ENCODE results near the gene PRKCH. TPM values are rescaled to one million over a fixed set of nuclear protein-coding genes. Genes with fewer than 3 reads are reported as not detected.
A peak's percentile ranks its signal among the peaks of the same experiment; 100 is the strongest.

The PRKCH gene
- total RNA-seq, 1 donor from 2014 or later, result 8.1 TPM

DNA sequence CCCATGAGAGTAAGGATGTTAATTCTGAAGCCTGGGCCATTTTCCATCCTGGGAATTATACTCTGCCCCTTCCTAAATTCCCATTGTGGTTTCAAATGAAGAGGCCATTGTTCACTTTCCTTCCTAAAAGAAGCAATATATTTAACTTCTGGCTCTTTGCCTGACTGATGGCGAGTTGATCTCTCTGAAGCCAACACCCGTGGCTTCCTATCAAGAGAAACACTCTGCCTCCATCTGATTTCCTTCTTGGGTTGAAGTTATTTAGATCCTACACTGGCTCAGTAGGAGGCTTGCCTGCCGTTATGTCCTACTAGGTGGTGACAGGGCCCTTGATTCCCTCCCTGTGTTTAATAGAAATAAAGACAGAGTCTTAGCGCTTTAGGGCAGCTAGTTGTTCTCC is 97.4 kb downstream of the PRKCH start:
- peak; percentile 23 for DNase-seq (ENCODE audit: low read depth)

DNA sequence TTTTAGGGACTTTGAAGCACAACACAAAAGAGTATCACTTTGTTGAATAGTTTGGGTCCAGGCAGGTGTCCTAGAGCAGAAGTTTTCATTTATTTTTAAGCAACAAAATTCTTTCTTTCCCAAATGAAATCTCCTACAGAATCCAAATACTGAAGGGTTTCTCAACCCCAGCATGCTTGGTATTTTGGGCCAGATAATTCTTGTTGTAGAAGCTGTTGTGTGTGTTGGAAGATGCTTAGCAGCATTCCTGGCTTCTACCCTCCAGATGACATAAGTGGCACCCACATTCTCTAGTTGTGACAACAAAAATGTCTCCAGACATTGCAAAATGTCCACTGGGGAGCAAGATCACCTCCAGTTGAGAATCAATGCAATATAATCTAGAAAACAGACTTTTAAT is 97.8 kb downstream of the PRKCH start:
- no peak for DNase-seq (ENCODE audit: low read depth)

DNA sequence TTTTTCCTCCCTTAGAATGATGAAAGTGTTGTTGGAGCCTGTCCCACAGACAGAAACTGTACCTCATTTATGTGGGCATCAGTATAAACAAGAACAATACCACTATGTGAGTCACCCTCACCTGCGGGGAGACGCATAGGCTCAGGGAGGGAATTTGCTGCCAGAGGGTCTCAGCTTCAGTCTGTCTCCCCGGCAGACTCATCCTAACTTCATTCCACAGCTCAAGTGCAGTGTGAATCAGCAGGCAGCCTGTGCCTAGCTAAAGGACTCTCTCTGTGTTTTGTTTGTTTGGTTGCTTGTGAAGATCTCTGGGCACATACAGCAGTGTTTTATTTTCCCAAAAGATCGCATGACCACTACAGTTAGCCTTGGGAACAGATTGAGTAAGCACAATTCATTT is 98.9 kb downstream of the PRKCH start:
- peak; percentile 17 for DNase-seq (ENCODE audit: low read depth)

DNA sequence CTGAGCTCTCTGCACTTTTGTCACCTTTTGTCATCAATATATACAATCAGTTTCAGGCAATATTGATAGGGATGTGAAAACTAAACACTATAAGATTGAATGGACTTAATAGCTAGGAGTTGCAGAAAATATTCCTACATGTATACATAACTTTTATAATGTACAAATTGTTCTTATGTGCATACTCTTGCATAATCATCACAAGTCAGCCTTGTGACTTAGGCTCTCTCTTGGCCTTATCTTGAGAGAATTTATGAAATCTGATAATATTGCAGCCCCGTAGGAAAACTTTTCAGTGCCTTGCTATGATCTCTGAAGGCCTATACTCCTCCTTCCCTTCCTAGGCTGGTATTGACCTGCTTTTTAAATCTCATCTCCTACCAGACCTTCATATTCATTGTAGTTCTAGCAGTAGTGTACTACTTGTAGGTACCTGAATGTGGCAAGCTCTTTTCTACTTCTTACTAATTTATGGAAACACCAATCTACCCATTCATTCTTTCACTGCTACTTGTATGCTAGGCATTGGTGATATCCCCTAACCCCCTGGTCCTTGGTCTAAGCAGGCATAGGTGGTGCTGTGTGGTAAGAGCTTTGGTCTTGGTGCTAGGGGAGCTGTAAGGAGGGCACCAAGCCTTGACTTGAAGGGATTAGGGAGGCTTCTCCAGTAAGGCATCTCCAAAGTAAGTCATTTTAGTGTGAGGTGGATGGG is 100.0 kb downstream of the PRKCH start:
- no peak for DNase-seq (ENCODE audit: low read depth)

DNA sequence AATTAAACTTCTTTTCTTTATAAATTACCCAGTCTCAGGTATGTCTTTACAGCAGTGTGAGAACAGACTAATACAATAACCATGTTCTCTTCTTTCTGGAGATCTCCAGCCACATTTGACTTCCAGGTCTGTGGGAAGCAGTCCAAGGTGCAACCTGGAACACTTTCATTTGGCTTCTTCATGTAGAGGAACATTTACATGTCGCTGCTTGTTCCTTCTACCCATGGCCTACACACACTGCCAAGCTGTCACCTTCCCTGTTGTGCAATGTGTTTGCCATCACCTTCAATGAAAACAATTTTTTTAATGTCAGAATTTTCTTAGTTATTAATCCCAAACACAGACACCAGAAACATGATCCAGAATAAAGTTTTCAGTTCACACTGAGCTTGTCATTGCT is 104.7 kb downstream of the PRKCH start:
- no peak for DNase-seq (ENCODE audit: low read depth)

DNA sequence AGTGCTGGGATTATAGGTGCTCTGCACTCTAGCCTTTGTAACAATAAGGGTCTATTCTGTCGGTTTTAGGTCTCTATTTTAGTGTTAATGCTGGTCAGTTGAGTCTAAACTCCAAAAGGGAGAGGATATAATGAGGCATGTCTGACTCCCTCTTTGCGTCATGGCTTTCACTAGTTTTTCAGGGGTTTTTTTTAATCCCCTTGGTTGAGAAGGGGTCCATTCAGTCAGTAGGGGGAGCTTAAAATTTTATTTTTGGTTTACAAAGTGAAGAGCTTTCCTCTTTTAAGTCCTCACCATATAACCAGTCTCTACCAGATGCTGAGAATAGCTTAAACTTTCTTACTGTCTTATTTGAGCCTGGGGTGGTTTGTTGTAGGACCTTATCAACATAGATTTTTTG is 106.9 kb downstream of the PRKCH start:
- DNase-seq (ENCODE audit: low read depth), result no peak

DNA sequence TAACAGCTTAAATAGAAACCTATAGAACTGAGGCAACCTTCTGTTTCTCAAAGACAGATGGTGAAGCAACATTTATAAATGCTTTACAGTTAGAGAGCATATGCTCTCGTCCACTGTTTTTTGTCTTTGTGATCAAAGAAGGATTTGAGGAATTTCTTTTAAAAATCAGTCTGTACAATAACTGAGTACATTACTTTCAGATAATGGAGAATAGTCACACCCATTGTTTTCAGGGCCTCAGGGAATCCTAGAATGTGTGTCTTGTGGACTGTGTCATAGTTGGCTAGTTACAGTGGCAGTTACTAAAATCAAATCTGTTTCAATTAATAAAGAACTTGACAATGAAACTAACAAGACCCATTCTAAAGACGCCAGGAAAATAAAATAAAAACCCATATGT is 107.9 kb downstream of the PRKCH start:
- DNase-seq (ENCODE audit: low read depth), result no peak

DNA sequence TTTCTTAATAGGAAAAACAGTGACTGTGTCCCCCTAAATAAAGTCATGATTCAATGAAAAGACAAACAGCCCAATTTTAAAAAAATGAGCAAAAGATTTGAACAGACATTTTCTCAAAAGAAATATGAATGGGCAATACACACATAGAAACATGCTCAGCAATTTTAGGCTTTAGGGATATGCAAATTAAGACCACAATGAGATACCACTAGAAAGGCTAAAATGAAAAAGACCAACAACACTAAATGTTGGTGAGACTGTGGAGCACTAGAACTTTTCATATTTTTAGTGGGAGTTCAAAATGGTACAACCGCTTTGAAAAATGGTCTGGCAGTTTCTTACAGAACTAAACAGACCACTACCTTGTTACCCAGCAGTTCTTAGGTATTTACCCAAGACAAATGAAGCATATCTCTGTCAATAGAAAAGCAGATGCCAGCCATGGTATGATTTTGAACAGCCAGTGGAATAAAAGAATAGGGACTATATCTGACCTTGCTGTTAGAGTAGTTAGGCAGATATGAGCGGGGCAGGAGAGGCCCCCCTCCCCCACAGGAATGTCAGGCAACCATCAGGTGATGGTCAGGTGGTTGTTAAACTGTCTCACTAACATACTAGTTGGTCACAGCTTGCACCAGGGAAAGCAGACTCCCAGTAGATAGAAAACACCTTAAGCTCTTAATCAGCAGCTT is 108.8 kb downstream of the PRKCH start:
- no peak for DNase-seq (ENCODE audit: low read depth)

DNA sequence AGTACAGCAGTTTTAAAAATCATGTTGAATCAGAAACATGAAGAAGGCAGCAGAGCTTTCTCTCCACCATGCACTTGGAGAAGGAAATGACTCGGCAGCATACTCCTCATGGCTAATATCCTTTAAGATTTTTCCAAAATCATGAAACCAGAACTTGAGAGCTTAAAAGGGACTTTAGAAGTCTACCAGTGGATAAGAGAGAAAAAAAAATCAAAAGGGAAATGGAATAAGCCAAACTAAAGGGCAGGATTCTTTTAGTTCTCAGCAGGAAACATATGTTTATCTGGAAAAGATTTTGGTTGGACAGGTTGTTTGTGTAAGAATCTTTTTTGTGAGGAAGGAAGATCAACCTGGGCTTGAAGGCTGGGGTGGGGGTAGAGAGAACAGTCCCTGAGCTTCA is 111.8 kb downstream of the PRKCH start:
- no peak for DNase-seq (ENCODE audit: low read depth)

DNA sequence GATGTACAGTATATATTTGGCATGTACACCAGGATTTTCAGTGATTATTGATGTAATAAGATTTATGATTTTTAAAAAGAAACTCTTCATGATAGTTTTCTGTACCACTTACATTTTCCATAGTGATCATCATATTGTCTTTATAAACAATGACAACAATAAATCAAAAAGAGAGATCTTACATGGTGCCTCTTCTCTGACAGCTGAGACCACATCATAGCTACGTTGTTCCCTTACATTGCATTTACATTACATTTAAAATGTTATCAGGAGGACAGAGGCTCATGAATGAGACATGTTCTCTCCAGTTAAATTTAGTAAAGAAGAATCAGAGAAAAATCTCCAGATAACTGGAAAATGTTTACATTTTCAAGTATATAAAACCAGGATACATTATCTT is 112.4 kb downstream of the PRKCH start:
- no peak for DNase-seq (ENCODE audit: low read depth)

DNA sequence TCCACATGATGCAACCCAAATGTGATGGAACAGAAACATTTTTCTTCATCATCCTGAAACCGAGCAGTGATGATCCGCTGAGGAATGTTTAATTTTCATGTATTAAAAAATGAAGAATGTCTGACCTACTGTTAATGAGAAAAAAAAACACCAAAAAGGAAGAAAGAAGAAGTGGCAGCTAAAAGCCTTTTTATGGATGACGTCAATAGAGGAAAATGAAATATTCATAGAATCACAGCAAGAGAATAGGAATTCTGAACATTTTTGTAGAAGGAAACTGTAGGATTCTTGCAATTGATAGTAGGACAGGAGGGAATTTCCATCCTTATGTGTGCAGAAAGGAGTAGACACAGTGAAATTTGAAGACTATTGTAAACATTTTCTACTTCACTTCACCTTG is 112.9 kb downstream of the PRKCH start:
- DNase-seq (ENCODE audit: low read depth), result no peak

DNA sequence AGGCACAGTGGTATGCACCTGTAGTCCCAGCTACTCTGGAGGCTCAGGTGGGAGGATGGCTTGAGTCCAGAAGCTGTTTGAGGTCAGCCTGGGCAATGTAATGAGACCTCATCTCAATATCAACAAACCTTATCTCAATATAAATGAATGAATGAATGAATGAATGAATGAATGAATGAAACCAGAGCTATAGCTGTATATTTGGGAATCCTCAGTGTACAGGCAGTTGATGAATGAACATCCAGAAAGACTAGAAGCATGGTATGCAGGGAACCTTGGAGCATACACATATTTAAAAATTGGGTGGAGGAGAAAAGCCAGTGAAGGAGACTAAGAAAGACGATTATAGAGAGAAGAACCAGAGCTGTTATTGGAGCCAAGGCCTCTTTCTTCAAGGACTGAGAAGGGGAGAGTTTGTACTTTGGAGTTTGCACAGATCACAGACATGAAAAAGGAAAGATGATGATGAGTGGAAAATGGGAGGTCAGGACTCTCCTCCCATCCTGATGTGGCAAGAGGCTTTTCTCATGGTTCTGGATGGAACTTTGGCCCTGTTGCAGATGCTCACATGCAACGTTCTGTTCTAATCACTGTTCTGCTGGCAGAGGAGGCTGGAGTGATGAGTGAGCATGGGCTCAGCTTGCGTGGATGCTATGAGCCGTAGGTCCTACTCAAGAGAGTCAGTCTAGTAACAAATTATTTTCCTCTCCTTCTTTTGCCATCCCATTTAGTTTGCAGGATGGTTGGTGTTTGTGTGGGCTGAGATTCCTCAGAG is 114.4 kb downstream of the PRKCH start:
- DNase-seq (ENCODE audit: low read depth), result no peak

DNA sequence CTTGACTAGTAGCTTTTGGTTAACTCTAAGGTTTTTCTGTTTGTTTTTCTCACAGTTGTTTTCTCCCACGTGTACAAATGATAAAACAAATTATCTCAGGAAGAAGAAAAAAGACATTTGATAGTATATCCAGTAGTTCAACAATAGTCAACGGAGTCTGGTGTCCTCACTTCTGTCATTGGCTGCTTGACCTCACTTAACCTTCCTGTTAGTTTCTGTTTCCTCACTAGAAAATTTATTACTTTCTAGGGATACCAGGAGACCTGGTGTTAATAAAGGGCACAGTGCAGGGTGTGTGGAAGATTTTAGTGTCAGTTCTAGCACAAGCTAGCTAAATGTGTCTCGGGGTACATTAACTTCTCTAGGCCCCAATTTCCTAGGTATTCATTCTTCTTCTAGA is 116.0 kb downstream of the PRKCH start:
- DNase-seq (ENCODE audit: low read depth), result no peak

DNA sequence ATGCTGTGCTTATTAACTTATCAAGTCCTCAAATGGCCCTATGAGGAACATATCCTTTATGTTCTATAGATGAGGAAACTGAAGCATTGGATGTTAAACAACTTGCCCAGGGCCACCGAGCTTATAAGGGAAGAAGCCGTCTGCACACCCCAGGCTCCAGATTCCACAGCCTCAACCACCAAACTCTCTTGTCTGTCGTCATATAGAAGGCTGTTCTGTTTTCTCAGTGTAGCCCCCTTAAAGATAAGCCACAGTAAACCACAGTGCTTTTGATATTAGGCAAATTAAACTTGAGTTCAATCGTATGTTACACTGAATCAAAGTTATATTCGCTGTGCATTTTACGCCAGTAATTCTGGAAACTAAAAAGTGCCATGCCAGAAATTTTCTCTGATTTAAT is 116.7 kb downstream of the PRKCH start:
- no peak for DNase-seq (ENCODE audit: low read depth)

DNA sequence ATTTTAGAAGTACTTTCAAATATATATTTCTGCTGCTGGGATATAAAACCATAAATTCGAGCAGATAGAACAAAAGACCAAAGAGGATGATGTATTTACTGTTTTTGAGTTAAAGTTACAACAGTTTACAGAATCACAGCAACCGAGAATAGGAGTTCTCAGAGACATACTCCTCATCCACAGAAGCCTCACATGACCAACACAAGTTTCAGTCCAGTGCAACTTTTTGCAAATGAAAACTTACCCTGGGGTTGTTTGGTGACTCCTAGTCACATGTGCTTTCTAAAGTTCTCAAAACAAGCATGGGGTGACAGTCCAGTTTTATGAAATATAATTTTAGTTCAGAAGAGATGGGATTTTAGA is 117.1 kb downstream of the PRKCH start:
- DNase-seq (ENCODE audit: low read depth), result no peak

DNA sequence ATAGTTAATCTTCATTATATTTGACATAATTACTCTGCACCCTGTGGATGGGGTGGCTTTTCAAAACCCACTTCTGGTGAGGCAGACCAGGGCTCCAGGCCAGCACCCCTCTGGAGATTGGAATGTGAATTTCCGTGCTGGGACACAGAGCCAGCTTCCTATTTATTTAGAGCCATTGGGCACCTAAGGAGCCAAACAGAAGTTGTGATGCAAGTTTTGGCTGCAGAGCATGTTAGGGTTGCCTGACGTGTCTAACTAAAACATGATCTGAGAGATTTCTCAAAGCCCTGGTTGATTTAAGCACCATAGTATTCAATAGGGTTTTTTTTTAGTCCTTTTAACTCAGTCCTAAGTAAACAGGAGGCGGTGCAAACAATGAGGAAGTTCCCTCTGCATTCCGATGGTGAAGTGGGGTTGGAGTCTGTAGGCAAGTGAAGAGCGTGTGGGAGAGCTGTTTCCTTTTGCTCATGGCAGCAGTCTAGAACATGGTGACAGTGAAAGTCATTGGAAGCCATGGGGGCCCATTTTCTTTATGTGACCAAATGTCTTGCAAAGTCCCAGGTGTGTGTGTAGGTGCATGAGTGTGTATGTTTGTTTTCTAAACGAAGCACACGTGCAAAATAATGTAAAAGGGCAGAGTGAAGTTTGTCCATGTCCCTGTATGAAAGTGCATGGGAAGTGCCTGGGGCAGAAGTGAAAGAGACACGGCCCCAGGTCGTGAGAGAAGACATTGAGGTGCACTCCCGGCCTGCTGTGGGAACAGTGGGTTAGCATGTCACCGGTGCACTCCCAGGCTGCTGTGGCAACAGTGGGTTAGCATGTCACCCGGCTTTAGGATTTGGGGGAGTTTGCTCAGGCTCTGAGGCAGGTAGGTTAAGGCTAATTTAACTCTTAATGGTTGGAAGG is 117.7 kb downstream of the PRKCH start:
- peak; percentile 28 for DNase-seq (ENCODE audit: low read depth)

DNA sequence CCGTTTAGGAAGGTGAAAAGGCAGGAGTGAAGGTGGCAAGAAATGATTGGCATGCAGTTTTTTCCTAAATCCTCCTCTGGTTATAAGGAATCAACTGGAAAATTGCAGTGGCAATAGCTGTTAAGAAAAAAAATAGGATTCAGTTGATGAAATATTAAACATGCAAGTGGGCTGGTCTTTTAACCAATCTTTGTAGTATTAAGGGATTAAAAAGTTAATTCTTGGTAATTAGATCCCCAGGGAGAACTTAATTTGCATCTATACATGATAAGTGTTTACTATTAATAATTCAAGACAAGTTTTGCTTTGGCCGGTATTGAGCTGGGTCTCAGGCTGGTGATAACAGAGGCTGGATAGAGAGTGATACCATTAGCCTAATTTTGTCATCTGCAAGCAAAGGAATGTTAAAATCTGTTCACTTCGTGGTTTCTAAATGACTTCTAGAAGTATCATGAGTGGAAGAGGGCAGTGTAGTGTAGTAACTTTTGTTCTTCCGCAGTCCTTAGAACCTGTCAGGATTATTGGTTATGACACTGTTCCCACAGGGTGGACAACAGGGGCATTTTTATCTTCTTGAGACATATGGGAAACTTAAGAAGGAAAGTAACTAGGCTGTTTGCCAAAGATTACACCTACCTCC is 118.5 kb downstream of the PRKCH start:
- DNase-seq (ENCODE audit: low read depth), result no peak

DNA sequence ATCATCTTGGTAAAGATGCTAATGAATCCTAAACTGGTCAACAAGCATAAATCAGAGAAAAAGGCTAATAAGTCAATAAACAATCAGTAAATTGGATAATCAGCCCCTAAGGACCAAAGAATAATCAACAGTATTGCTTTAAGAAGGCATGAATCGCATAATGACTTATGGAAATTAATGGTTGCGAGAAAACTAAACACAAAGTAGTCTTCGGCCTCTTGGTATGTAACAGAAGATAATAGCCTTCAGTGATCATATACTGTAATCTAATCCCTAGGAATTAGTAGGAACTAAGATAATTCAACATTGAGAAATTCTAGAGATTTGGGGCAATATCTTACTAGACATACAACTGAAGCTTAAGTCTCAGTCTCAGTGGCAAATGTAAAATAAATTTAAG is 122.1 kb downstream of the PRKCH start:
- no peak for DNase-seq (ENCODE audit: low read depth)

DNA sequence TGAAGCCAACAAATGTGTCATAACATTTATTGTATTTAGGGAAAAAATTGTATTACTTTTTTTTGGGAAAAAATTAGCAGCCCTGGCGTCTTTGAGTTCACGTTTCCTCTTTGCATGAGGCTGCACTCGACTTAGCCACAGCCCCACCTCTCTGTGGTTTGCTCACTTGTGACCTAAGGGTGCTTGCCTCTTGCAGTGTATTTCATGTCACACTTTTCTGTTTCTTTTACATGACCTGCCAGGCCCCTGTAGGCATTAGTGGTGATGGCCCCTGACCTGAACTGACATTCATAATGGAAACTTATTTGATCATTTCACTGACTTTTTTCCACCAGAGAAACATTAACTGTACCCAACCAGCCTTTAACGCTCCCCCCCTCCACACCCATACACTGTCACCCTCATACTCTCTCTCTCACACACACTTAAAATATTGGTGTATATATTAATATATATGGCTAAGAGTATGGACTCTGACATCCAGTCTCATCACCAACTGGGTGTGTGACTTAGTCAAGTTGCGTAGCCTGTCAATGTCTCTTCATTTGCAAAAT is 122.9 kb downstream of the PRKCH start:
- no peak for DNase-seq (ENCODE audit: low read depth)

DNA sequence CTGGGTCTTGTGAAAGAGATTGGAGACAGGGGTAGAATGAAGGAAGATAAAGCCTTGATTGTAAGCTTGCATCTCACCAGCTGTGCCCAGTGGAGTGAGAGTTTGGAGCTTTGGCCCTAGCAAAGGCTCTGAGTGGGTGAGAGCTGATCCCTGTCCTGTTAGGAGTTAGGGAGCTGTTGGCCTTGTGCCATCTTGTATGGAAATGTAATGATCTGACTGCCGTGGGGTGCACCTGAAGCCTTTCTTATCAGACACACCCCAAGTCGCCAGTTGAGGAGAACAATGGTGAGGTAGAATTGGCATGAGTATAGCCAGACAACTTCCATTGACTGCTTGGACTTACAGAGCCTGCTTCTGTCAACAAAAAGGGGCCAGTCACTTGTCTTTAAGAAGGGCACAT is 130.1 kb downstream of the PRKCH start:
- DNase-seq (ENCODE audit: low read depth), result no peak

All from myocyte (in vitro differentiated cells).